Breast epithelium (tissue), 4 donors: ENCODE results near the gene VAC14. TPM values are rescaled to one million over a fixed set of nuclear protein-coding genes. Genes with fewer than 3 reads are reported as not detected.

ENCODE experiments used
- DNase-seq, 2 donors: peaks; one replicate each; pipeline ENCODE4 v3.0.0-alpha.2; 2019; ENCODE audit warnings: low spot score in 2 of 2
- H3K27ac ChIP-seq, 2 donors: fragments of 200-600 bp; sonication (generic) in 1 of 2; one replicate each; pipeline ENCODE4 v1.5.1; 2016 to 2019; ENCODE audit warnings: mild to moderate bottlenecking in 1 of 2
- H3K27me3 ChIP-seq, 2 donors: fragments of 200-600 bp; sonication (generic) in 1 of 2; one replicate each; pipeline versions ENCODE4 v1.5.1 to v1.6.0; 2017 to 2019; ENCODE audit warnings: control low read depth in 1 of 2, mild to moderate bottlenecking in 1 of 2
- H3K36me3 ChIP-seq: fragments of 200-600 bp; one replicate; pipeline ENCODE4 v1.5.1; 2019
- H3K4me1 ChIP-seq, 2 donors: fragments of 200-600 bp; sonication (generic); one replicate each; pipeline ENCODE4 v1.5.1; 2016 to 2019; ENCODE audit warnings: control low read depth in 1 of 2
- H3K4me3 ChIP-seq, 3 donors: fragments of 200-600 bp; sonication (generic); 1 replicate in 2 of 3; 2 replicates in 1 of 3; pipeline ENCODE4 v1.5.1; 2016 to 2019; ENCODE audit warnings: mild to moderate bottlenecking in 3 of 3, moderate library complexity in 2 of 3
- H3K9me3 ChIP-seq, 2 donors: fragments of 200-600 bp; sonication (generic) in 1 of 2; one replicate each; pipeline ENCODE4 v1.5.1; 2016 to 2019; ENCODE audit warnings: control low read depth in 1 of 2
- CTCF ChIP-seq, 3 donors: fragments of 450-650 bp; IDR thresholded peaks; one replicate each; pipeline ENCODE4 v1.5.1; 2016 to 2017; ENCODE audit warnings: antibody characterized with exemption in 3 of 3, mild to moderate bottlenecking in 3 of 3, moderate library complexity in 3 of 3
- POLR2A ChIP-seq: fragments of 450-650 bp; IDR thresholded peaks from one replicate; pipeline ENCODE4 v1.6.1; 2016; ENCODE audit warnings: antibody characterized with exemption, mild to moderate bottlenecking, moderate library complexity
- POLR2AphosphoS5 ChIP-seq, 3 donors: sonication (generic); formaldehyde crosslinking; IDR thresholded peaks; one replicate each; pipeline ENCODE4 v1.6.1; 2017; ENCODE audit warnings: antibody characterized with exemption in 3 of 3
- intact Hi-C: fragments of 100-400 bp; cut with DNase I; formaldehyde crosslinking; loops from one replicate; pipeline ENCODE4 v1.15.1; 2023; ENCODE audit warnings: low total_unique reads
- total RNA-seq, 3 donors: library from RNA; depleted of rRNA; stranded (reverse); fragments of >200 nt; gene quantifications; one replicate each; pipeline ENCODE4 v1.1.0, GENCODE V29; 2016

Gene VAC14
- total RNA-seq, 3 donors from 2014 or later = 26.7 to 29.4 (median 28.5) TPM

GRCh38 chr16:70768203-70768580 is 32.8 kb downstream of the VAC14 start:
- no peaks in the 10 kb centered on the region for H3K27me3 ChIP-seq
- TF ChIP-seq CTCF (IDR thresholded peaks at IDR 0.05) = no peak
- no peak for TF ChIP-seq POLR2AphosphoS5 (IDR thresholded peaks at IDR 0.05)
- no peak for TF ChIP-seq POLR2A
- no peak overlapping the region for H3K4me3 ChIP-seq
- H3K9me3 ChIP-seq = no peaks in the 10 kb centered on the region
- H3K27ac ChIP-seq = no peak overlapping the region
- no peak for DNase-seq
- intact Hi-C loops = no loop called here
- H3K4me1 ChIP-seq = no peaks in the 10 kb centered on the region
- H3K36me3 ChIP-seq = no peaks in the 10 kb centered on the region

- Histone ChIP-seq H3K27ac (no peak overlapping the region), H3K27me3 (no peaks in the 10 kb centered on the region), H3K9me3 (no peaks in the 10 kb centered on the region), H3K4me3 (no peak overlapping the region), H3K36me3 (no peaks in the 10 kb centered on the region), H3K4me1 (no peaks in the 10 kb centered on the region)
- no peak for DNase-seq
- intact Hi-C loops = no loop called here
- TF ChIP-seq CTCF (IDR thresholded peaks at IDR 0.05) (no peak), POLR2AphosphoS5 (IDR thresholded peaks at IDR 0.05) (no peak), POLR2A (no peak)
Observed at GRCh38 chr16:70767377-70768202, 33.4 kb downstream of the VAC14 start.

DNA sequence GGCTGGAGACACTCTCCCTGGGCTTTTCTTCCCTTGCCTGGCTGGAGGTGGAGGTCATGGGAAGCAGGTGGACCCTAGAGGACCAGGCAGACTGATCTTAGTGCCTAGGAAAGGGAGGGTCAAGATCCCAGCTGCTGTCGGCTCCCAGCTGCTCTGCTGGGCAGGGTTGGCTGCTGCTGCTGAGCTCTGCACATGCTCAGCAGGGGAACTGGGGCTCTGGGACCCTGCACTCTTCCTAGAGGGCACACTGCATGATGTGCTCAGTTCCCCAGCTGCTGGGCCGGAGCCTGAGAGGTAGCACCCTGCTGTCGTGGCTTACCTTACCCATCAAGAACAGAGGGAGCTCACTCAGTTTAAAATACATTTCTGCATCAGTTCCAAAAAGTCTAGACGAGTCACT is 34.3 kb downstream of the VAC14 start:
- no peaks in the 10 kb centered on the region for H3K27me3 ChIP-seq
- no peak overlapping the region for H3K27ac ChIP-seq
- H3K4me1 ChIP-seq = no peaks in the 10 kb centered on the region
- no peak overlapping the region for H3K4me3 ChIP-seq
- TF ChIP-seq CTCF (IDR thresholded peaks at IDR 0.05) (no peak), POLR2AphosphoS5 (IDR thresholded peaks at IDR 0.05) (no peak), POLR2A (no peak)
- no peak for DNase-seq
- no peaks in the 10 kb centered on the region for H3K9me3 ChIP-seq
- intact Hi-C loops = no loop called here
- H3K36me3 ChIP-seq = no peaks in the 10 kb centered on the region

GRCh38 chr16:70766176-70766575 is 34.8 kb downstream of the VAC14 start:
- Histone ChIP-seq H3K4me1 (no peaks in the 10 kb centered on the region), H3K27me3 (no peaks in the 10 kb centered on the region), H3K27ac (no peak overlapping the region), H3K36me3 (no peaks in the 10 kb centered on the region), H3K4me3 (no peak overlapping the region), H3K9me3 (no peaks in the 10 kb centered on the region)
- intact Hi-C loops = no loop called here
- TF ChIP-seq POLR2A (no peak), CTCF (IDR thresholded peaks at IDR 0.05) (no peak), POLR2AphosphoS5 (IDR thresholded peaks at IDR 0.05) (no peak)
- DNase-seq = no peak

DNA sequence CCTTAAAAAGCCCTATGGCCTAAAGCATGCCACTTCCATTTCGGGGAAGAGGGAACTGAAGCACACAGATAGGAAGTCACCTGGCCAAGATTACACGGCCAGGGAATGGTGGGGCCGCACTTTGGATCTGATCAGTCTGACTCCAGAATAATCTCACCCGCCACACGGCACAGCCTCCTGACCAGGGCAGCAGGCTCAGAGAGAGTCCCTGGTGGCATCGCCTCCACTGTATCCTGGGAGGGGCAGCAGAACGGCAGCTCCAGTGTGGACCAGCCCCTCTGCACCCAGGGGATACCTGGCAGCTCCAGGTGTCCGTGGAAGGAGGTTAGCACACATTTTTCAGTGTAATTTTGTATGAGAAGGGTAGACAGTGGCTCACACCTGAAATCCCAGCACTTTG is 35.5 kb downstream of the VAC14 start:
- H3K36me3 ChIP-seq = no peaks in the 10 kb centered on the region
- no peak for TF ChIP-seq CTCF (IDR thresholded peaks at IDR 0.05)
- TF ChIP-seq POLR2A = no peak
- no peak for TF ChIP-seq POLR2AphosphoS5 (IDR thresholded peaks at IDR 0.05)
- H3K4me3 ChIP-seq = no peak overlapping the region
- H3K4me1 ChIP-seq = no peaks in the 10 kb centered on the region
- no peaks in the 10 kb centered on the region for H3K27me3 ChIP-seq
- intact Hi-C loops = no loop called here
- DNase-seq = no peak
- no peaks in the 10 kb centered on the region for H3K9me3 ChIP-seq
- no peak overlapping the region for H3K27ac ChIP-seq
